Panc1 (cell line): Measurements from ENCODE around the gene MON1A. TPM values are rescaled to one million over a fixed set of nuclear protein-coding genes. Genes with fewer than 3 reads are reported as not detected.

Source experiments
- ATAC-seq: fragments of 200-7000 bp; cut with Tn5 transposase; 2 replicates; pipeline ENCODE4 v1.9.1; 2020; ENCODE audit warnings: mild to moderate bottlenecking, moderate library complexity
- BruUV-seq: library from RNA; stranded (reverse); fragments of 400-500 nt; replicated peaks from 2 replicates; lab custom pipeline; 2021; lab: Mats Ljungman, UMichigan
- CTCF ChIA-PET: fragments of 300-600 bp; sonication (Branson Sonifier 250); formaldehyde crosslinking; loops from one replicate; lab custom pipeline; 2022; ENCODE audit warnings: antibody characterized with exemption; lab: Charles Lee
- POLR2A ChIA-PET: fragments of 300-600 bp; sonication (Branson Sonifier 250); formaldehyde crosslinking; loops from one replicate; lab custom pipeline; 2022; ENCODE audit warnings: antibody characterized with exemption; lab: Charles Lee
- DNase-seq: peaks from one replicate; pipeline ENCODE4 v3.0.0-alpha.2; 2010; ENCODE audit warnings: low read depth, low spot score
- H3K27ac ChIP-seq: 2 replicates; pipeline ENCODE4 v1.5.1; 2011; ENCODE audit warnings: mild to moderate bottlenecking, low read length, inconsistent platforms
- H3K27me3 ChIP-seq: fragments of 200-500 bp; sonication (Bioruptor generic); 2 replicates; pipeline ENCODE4 v1.6.0; 2014; ENCODE audit warnings: low read length, inconsistent platforms; ENCODE audit not compliant: control insufficient read depth, insufficient read depth
- H3K36me3 ChIP-seq: fragments of 200-500 bp; sonication (Bioruptor generic); 2 replicates; pipeline ENCODE4 v1.5.1; 2014; ENCODE audit warnings: inconsistent platforms, mild to moderate bottlenecking, low read length, moderate library complexity; ENCODE audit not compliant: control insufficient read depth, insufficient read depth
- H3K4me1 ChIP-seq: 2 replicates; pipeline ENCODE4 v1.5.1; 2011; ENCODE audit warnings: inconsistent platforms, mild to moderate bottlenecking, low read length, moderate library complexity; ENCODE audit not compliant: control insufficient read depth, insufficient read depth
- H3K4me3 ChIP-seq, 2 experiments: 2 replicates each; pipeline ENCODE4 v1.5.1; 2011 to 2012; ENCODE audit warnings: low read depth in 2 of 2, low read length in 2 of 2, mild to moderate bottlenecking in 2 of 2, inconsistent platforms in 1 of 2, moderate library complexity in 1 of 2
- H3K9me3 ChIP-seq: fragments of 200-500 bp; sonication (Bioruptor generic); 2 replicates; pipeline ENCODE4 v1.5.1; 2014; ENCODE audit warnings: low read depth, mild to moderate bottlenecking, inconsistent platforms, low read length, moderate library complexity; ENCODE audit not compliant: control insufficient read depth, insufficient read depth
- CTCF ChIP-seq: fragments of 450-650 bp; IDR thresholded peaks from 2 replicates; pipeline ENCODE4 v1.5.1; 2017; ENCODE audit warnings: mild to moderate bottlenecking
- POLR2AphosphoS5 ChIP-seq: IDR thresholded peaks from 2 replicates; pipeline ENCODE4 v1.6.1; 2012; ENCODE audit warnings: mild to moderate bottlenecking, low read depth, low read length, moderate library complexity
- REST ChIP-seq, 2 experiments: IDR thresholded peaks; 2 replicates each; pipeline ENCODE4 v1.6.1; 2011 to 2012; ENCODE audit warnings: low read depth in 2 of 2, control low read depth in 1 of 2, low read length in 1 of 2, mild to moderate bottlenecking in 1 of 2, moderate library complexity in 1 of 2; ENCODE audit not compliant: insufficient read depth in 1 of 2
- SIN3A ChIP-seq: IDR thresholded peaks from 2 replicates; pipeline ENCODE4 v1.6.1; 2012; ENCODE audit warnings: low read depth, mild to moderate bottlenecking, low read length, moderate library complexity, borderline replicate concordance; ENCODE audit not compliant: insufficient read depth
- TCF7L2 ChIP-seq: IDR thresholded peaks from 2 replicates; pipeline ENCODE4 v1.6.1; 2011; ENCODE audit warnings: mild to moderate bottlenecking, low read depth, low read length, inconsistent platforms
- in situ Hi-C: cut with HindIII; loops from 2 replicates; pipeline ENCODE4 v1.10.0; 2016; ENCODE audit warnings: low sequenced_read_pairs, low pct_unique_long_range_greater_than_20kb
- intact Hi-C: fragments of 100-400 bp; cut with micrococcal nuclease; formaldehyde crosslinking; loops from one replicate; pipeline ENCODE4 v1.10.0; 2022; ENCODE audit not compliant: unreplicated experiment
- total RNA-seq: library from RNA; stranded (reverse); gene quantifications from one replicate; pipeline ENCODE4 v1.2.1, GENCODE V29; 2021; ENCODE audit not compliant: unreplicated experiment

MON1A gene
- total RNA-seq, 1 experiment from 2014 or later, result 12.9 TPM

GRCh38 chr3:49896345-49896744, 33.3 kb downstream of the MON1A start:
- H3K9me3 ChIP-seq, result no peaks in the 10 kb centered on the region
- BruUV-seq, result no TSS peak
- ChIA-PET POLR2A (interaction anchor here (0.5 kb wide), 1 partner anchor 114 kb away, joined by 3 read pairs; no protein-coding TSS in a partner anchor), CTCF (no interaction called here)
- no peak overlapping the region for H3K27ac ChIP-seq
- no peaks in the 10 kb centered on the region for H3K27me3 ChIP-seq
- peaks cover 12% of the 10 kb centered on the region for H3K4me1 ChIP-seq
- intact Hi-C loops (no loop called here), in situ Hi-C loops (no loop called here)
- ATAC-seq (no peak), DNase-seq (no peak)
- H3K4me3 ChIP-seq, result no peak overlapping the region
- TF ChIP-seq SIN3A (no peak), REST (IDR thresholded peaks at IDR 0.05; ENCODE audit: insufficient read depth in 1 of 2, low read depth in 2 of 2, low read length in 1 of 2) (no peak), CTCF (no peak), POLR2AphosphoS5 (no peak), TCF7L2 (no peak)
- H3K36me3 ChIP-seq, result no peaks in the 10 kb centered on the region

GRCh38 chr3:49895791-49896190, 33.8 kb downstream of the MON1A start:
- ChIA-PET POLR2A (interaction anchor here (0.5 kb wide), 1 partner anchor 114 kb away, joined by 3 read pairs; no protein-coding TSS in a partner anchor), CTCF (no interaction called here)
- ATAC-seq (no peak), DNase-seq (no peak)
- Histone ChIP-seq H3K36me3 (no peaks in the 10 kb centered on the region), H3K9me3 (no peaks in the 10 kb centered on the region), H3K27me3 (no peaks in the 10 kb centered on the region), H3K27ac (no peak overlapping the region), H3K4me1 (peaks cover 7% of the 10 kb centered on the region), H3K4me3 (no peak overlapping the region)
- no TSS peak for BruUV-seq
- intact Hi-C loops, result no loop called here
- TF ChIP-seq REST (IDR thresholded peaks at IDR 0.05; ENCODE audit: insufficient read depth in 1 of 2, low read depth in 2 of 2, low read length in 1 of 2) (no peak), POLR2AphosphoS5 (no peak), CTCF (no peak), SIN3A (no peak), TCF7L2 (no peak)
- in situ Hi-C loops, result no loop called here
